Measurements from ENCODE around the gene RBM24.

- TF ChIP-seq CTCF (conservative IDR thresholded peaks at IDR 0.05; ENCODE audit: low read depth, low read length) (no peak), SMC3 (IDR thresholded peaks at IDR 0.05; ENCODE audit: low read depth, low read length) (no peak), RAD21 (IDR thresholded peaks at IDR 0.05; ENCODE audit: low read length) (no peak), POLR2A (IDR thresholded peaks at IDR 0.05; ENCODE audit: low read depth, low read length) (no peak), CEBPB (IDR thresholded peaks at IDR 0.05; ENCODE audit: low read depth, low read length) (no peak), MAFK (IDR thresholded peaks at IDR 0.05; ENCODE audit: low read depth, low read length) (no peak), FOS (IDR thresholded peaks at IDR 0.05; ENCODE audit: low read depth, low read length) (no peak)
Observed at GRCh38 chr6:17268114-17268513, 13.0 kb upstream of the RBM24 start.
